Stimulated activated CD4-positive, alpha-beta T cell treated with anti-CD3 and anti-CD28 coated beads, Interleukin-1b, Interleukin-23, amount 100 ng/mL, for 4 hours (primary cell): Measurements from ENCODE around the gene MGARP.
"Not testable (repeated sequence)": the region's sequence is repeated elsewhere in the genome, so short reads cannot be mapped to it uniquely, and the experiment has no call there.

ENCODE experiments used
- DNase-seq, 2 donors: peaks; one replicate each; pipeline ENCODE4 v3.0.0-alpha.2; 2020; ENCODE audit warnings: low read depth in 2 of 2

The MGARP gene

DNA sequence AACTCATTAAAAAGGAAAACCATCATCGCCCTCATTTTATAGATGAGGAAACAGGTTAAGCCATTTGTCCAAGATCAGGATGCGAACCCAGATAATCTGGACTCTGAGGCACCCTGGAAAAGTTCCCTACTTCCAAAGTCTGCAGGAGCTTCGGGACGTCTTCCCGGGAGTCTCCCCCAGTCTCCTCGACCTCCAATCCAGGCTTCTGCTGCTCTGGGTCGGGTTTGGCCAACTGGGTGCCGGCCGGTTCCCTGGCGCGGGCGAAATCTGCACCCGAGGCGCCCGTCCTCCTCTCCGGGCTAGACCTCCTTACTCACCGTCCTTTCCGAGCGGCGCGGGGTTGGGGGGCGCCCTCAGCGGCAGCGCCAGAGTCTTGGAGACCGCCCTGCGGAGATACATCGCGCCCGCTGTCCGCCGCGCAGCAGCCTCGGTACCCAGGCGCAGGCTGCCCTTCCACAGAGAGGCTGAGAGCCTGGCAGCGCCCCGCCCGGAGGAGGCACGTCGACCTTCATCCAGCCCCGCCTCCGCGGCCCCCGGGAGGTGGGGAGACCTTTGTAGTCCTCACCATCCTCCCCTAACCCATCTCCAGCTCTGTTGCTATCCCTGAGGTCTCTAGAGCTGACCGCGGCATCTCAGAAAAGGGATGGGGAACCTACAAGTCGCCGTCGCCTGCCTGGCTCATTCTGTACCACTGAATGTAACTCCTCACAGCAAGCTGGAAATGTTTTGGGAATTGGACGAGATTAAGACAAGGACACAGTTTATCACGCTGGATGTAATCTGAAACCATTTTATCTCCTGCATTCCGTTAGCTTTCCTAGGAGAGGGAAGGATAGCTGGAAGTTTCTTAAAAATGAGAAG is at the start of gene MGARP:
Gene MGARP (minus strand): TSS at position 466 of the 861 bp plus-strand sequence. CDS start 67 bp downstream, at position 399.
- peak in 1 of 2 donors; percentile 17 for DNase-seq

DNA sequence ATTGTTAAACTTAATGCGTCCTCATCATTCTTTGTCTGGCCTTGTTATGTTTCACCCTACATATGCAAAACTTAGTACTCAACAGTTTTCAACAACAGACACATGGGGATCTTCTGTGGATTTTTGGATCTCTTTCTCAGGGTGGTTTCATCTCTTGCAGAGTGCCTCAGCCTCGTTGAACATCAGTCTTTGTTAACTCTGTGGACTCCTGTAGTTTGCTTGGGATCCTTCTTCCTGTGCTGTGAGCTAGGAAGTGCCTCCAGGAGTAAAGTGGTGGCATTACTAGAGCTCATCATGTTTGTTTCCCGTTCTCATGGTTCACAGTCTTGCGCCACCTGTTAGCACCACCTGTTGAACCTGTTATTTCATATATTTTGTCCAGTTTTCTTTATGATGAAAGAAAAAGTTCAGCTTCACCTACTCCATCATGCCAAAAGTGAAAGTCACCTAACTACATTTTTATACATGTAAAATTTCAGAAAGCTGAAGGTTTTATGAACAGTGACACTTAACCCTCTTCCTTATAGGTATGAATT is 49.7 kb upstream of the MGARP start:
- DNase-seq: no peak

DNA sequence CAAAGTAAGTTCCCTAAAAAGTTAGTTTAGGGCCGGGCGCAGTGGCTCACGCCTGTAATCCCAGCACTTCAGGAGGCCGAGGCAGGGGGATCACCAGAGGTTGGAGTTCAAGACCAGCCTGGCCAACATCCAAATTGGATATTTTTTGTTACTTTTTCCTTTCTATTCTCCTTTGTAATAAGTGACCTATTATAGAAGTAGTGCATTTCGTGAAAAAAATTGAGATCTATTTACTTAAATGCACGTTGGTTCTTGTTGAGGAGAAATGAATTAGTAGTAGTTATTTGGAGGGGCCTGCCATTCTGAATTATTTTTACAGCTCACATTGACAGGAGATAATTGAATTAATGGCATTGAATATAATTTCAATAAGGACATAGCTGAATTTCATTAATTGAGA is 44.6 kb upstream of the MGARP start:
- no peak for DNase-seq

DNA sequence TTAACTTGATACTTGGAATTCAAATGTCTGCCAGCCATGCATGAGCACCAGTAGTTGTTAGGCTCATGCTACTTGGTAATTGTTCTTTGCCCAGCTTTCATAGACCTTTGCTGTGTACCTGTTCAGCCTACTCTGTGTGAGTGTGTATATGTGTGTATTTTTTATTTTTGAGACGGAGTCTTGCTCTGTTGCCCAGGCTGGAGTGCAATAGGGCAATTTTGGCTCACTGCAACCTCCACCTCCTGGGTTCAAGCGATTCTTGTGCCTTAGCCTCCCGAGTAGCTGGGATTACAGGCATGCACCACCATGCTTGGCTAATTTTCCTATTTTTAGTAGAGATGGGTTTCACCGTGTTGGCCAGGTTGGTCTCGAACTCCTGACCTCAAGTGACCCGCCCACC is 42.5 kb upstream of the MGARP start:
- DNase-seq: not testable (repeated sequence)

DNA sequence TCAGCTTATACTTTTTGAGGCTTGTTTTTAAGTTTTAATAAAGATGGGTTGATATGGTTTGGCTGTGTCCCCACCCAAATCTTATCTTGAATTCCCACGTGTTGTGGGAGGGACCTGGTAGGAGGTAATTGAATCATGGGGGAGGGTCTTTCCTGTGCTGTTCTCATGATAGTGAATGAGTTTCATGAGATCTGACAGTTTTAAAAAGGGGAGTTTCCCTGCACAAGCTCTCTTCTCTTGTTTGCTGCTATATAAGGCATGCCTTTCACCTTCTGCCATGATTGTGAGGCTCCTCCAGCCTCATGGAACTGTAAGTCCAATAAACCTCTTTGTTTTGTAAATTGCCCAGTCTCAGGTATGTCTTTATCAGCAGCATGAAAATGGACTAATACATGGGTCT is 42.0 kb upstream of the MGARP start:
- DNase-seq: not testable (repeated sequence)

DNA sequence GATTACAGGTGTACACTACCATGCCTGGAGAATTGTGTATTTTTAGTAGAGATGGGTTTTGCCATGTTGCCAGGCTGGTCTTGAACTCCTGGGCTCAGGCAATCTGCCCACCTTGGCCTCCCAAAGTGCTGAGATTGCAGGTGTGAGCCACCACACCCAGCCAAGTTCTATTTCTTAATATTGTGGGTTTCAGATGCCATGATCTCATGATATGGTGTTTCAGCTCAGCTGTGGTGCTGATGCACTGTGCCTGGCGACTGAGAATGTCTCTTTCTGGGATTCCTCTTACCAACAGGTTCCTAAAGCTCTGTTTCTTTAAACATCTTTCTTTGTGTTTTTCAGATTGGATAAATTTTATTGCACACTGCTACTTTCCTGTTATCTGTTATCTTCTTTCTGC is 39.5 kb upstream of the MGARP start:
- no peak for DNase-seq

DNA sequence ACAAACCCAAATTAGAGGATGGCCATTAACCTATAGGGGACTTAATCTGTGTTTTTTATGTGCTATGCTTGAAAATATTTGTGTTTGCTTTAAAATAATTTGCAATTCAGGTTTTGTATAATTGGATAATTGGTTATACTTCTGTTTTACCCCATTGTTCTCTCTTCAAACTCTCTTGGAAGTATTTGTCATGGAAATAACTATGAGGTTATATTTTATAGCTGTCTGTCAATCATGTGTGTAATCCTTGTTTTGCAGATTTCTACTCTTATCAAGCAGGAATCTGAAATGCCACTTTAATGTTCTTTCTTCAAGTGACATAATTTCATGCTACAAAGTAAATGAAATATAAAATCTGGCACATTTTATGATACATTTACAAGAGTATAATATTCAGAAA is 37.6 kb upstream of the MGARP start:
- no peak for DNase-seq

DNA sequence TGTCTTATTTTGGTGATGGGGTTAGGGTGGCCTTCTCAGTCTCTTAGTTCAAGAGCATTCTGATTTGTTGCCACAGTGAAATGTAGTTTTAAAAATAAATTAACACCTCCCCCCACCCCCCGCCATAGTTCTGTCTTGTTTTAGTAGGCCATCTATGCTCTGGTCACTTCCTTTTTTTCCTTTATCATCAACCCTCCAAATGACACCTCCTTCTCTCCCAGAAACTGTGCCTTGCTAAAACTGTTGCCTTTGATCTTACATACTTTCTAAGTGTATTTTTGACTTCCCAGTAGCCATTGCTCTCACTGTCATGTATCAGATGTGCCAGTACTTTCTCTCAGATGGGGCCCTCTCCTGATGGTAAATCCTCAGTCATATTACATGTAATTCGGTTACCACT is 36.7 kb upstream of the MGARP start:
- DNase-seq: no peak

DNA sequence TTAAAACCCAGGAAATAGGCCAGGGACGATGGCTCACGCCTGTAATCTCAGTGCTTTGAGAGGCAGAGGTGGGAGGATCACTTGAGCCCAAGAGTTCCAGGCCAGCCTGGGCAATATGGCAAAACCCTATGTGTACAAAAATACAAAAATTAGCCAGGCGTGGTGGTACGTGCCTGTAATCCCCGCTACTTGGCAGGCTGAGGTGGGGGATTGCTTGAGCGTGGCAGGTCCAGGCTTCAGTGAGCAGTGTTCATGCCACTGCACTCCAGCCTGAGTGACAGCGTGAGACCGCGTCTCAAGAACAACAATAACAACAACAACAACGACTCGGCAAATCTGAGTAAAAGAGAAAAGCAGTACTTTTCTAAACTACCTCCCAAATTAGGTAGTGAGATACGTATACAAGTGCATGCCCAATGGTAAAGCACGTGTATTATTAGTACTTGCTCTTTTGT is 35.2 kb upstream of the MGARP start:
- no peak for DNase-seq

DNA sequence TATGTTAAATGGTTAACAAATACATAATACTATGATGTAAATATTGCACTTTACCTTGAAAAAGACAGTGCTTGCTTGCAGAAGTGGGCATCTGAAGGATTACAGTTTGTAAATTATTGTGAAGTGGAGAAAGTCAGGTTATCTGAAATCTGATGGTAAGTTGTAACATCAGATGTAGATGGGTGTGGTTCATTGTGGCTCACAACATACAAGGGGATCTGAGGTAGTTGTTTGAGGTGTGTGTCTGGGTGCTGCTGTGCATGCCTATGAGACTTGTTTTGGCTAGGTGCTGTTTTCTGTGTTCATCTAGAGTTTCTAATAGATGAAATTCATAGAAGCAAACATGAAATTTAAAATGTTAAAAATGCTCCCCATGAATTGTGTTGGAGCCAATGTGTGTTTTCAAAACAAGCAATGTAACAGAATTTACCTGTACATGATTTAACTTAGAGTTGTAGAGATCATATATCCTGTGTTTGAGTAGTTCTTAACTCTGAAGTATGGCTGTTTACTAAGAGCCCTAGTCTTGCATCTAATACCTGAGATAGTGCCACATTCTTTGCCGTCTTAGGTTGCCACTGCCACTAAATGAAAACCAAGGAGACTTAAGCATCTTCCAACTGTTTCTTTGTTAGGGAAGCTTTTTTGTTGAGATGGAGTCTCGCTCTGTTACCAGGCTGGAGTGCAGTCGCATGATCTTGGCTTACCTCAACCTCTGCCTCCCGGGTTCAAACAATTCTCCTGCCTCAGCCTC is 34.2 kb upstream of the MGARP start:
- no peak for DNase-seq

DNA sequence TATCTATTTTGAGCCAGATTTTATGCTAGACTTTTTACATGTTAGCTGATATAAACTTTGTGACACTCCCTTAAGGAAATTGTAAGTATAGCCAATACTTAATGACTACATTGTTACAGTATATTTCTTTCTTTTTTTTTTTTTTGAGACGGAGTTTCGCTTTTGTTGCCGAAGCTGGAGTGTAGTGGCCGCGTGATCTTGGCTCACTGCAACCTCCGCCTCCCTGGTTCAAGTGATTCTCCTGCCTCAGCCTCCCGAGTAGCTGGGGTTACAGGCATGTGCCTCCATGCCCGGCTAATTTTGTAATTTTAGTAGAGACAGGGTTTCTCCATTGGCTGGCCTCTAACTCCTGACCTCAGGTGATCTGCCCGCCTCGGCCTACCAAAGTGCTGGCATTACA is 33.4 kb upstream of the MGARP start:
- not testable (repeated sequence) for DNase-seq

DNA sequence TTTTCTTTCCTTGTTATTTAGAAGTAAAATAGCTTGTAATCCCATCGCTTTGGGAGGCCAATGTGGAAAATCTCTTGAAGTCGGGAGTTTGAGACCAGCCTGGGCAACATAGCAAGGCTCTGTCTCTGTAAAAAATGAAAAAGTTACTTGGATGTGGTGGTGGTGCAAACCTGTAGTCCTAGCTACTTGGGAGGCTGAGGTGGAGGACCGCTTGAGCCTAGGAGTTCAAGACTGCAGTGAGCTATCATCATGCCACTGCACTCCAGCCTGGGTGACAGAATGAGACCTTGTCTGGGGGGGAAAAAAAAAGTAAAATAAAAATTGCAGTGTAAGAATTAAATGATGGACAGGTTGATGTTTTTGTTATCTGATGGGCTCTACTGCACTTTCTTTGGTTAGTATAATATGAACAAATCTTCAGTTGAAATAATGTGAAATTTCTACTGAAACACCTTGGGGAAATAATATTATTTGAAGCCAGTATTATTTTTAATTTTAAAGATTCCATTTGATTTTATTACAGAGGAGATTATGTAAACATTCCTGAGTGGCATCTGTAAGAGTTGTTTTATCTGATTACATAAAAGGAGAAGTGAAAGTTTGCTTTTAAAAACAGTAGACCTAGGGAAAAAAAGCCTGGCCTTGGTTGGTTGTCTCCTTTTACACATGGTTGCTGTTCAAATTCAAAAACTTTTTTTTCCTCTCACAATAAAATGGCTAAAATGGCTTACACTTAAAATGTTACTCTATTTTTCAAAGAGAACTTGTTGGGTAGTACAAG is 32.7 kb upstream of the MGARP start:
- DNase-seq: no peak

DNA sequence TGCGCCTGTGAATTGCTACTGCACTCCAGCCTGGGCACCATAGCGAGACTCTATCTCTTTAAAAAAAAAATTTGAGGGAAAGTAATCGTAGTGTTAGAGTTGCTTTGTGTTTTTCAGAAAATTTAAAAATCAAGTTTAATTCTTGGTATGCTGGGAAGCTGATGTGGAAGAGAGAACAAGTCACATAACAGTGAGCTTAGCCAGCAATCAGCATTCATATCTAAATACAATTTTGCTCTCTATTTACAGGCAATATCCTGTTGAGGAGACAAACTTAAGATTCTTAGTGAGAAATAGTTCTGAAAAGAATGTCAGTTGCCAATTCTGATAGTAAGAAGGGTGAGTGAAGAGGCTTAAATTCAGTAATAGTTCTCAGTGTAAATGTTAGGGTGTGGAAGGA is 31.9 kb upstream of the MGARP start:
- no peak for DNase-seq

DNA sequence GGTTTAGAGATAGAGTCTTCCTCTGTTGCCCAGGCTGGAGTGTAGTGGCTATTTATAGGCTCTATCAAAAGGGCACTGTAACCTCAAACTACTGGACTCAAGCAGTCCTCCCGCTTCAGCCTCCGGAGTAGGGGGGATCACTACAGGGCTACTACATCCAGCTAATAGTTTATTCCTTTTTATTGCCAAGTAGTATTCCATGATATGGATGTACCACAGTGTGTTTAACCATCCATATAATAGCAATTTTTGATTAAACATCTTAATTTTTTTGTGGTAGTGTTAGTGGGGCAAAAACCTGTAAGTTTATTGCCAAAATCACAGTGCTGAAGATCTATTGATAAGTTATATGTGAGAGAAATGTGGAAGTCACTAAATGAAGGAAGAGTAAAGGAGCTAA is 24.9 kb upstream of the MGARP start:
- DNase-seq: no peak

DNA sequence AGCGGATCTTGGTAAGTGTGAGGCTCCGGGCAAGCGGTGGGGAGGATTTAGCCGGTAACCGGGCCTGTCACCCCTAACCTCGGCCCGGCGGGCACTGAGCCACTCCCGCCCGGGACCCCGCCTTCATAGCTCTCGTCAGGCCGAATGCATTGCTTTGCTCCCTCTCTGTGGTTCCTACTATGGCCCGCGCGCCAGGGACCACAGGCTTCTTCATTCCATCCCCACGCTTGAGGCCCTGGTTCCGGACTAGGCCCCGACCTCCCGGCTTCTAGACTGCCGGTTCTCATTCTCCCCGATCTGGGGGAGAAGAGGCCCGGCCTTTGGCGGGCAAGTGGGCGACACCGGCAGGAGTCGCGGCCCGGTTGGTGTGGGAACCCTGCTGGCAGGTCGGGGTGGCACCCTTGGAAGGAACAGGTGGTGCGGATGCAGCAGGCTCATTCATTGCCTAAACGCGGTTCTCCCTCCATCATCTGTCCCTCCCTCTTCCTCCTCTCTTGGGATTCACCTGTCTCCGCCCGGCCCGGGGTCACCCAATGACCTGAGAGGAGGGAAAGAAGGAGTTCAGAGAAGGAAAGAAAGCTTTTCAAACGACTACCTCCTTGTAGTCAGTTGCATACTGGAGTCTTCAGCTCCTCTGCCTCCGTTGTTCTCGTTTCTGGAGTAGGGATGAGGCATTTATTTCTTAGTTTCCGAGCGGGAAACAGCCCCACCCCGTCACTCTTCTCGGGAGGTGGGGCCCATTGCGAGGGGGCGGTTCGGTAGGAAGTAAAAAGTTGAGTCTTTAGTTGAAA is 22.0 kb upstream of the MGARP start, which contains the start of gene NDUFC1:
Gene NDUFC1 (minus strand): TSS at position 657 of the 791 bp plus-strand sequence. CDS start 6,679 bp downstream, outside the sequence.
- DNase-seq: peak; percentile 34 to 48

DNA sequence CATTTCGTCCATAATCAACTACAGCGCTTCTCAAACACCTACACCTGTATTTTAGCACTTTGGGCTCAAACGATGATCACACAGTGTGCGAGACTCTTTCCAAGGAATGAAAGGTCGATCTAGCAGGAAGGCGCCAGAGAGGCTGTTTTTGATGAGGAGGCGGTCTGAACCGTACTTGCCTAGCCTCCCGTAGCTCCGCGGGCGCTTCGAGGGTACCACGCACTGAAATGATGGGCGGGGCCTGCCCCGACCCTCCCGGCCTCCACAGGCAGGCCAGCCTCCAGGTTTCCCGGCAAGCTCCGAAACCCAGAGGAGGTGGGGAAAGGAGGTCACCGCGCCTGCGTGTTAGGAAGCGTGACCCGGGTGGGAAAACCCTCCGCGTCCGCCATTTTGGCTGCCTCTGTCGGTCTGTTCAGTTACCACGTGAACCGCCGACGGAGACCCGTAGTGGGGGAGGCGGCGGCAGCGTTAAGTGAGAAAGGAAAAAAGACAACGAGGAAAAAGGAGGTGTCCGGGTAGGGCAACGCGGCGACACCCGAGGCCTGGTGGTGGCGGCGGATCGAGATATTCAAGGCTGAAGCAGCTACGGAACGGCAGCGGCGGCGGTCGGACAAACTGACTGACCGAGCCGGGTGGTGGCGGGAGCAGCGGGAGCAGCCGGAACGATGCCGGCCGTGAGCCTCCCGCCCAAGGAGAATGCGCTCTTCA is 21.2 kb upstream of the MGARP start, which contains the start of gene NAA15:
Gene NAA15 (plus strand): TSS at position 393 of the 708 bp plus-strand sequence. CDS start 273 bp downstream, at position 666.
- DNase-seq: peak; percentile 92 to 96

DNA sequence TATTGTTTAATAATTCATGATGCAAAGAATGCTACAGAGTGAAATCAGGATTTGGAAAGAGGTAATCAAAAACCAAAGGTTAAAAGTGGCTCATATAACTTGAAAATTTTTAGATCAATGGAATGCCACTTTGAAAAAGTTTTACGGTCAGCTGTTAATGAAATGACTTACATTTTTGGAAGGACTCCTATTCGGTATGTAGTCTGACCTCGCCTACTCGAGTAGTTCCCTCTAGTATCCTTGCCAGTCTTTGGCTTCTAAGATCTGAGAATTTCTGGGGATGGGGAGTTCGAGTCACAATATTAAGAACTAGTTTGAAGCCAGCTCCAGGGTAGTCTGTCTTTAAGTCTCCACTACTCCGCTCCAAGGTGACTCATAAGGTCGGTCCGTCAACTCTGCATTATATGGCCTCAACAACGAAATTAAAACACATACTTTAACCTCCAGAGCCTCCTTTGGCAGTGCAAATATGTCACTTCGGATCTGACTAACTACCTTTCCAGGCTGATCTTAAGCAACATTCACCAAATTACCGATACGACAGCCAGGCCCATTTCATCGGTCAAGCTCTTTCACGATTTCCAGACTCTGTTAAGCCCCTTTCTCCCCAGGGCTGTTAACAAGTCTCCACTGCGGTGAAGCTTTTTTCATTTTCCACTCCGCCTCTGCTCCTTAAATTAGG is 20.5 kb upstream of the MGARP start:
- peak in 1 of 2 donors; percentile 12 for DNase-seq

DNA sequence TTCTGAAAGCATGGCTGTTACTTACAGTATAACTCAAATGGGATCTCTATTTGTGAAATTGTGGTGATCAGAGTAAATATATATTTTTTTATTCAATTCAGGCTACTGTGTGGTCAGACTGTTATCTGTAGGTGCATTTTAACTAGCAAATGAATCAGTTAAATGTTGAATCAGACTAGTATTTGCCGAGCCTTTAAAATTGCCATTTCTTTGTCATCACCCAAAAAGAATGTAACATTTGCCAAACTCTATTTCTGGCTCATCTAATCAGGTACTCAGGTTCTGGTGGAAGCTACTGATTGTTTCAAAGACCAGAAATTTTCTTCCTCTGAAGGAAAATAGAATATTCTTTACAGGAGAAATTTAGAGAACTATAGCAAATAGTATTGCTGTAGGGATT is 19.5 kb upstream of the MGARP start:
- DNase-seq: no peak

DNA sequence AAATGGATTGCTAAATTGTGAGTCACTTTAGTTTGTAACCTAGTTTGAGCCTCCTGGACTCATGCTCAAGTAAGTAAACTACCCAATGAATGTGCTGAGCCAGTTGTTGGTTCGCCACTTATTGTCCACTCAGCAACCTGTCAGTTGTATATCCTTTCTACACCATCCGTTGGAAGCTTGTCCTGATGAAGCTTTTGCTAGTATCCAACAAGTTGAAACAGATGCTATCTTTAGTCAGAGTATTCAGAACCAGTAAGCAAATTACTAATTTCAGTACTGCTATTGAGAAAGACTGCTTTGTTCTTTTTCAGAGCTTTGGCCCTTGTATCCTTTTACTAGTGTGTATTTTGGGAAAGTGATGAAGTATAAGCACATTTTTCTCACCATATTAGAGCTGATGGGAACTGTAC is 17.0 kb upstream of the MGARP start:
- no peak for DNase-seq

DNA sequence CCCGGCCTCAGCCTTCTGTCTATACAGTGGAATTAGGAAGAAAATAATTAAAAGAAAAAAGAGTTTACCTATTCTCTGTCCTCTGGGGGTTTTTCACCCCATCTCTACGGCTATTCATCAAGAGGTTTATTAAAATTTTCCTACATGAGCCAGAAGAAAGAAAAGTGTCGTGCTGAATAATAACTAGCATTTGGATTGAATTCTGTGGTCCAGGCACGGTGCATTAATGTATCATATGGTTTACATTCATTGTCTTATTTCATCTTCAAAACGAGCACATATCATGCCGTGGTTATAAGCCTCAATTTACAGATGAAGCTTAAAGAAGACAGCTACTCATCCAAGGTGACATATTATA is 15.9 kb upstream of the MGARP start:
- no peak for DNase-seq
